Spinal cord (tissue), 10 donors: ENCODE results near the gene BRME1. TPM values are rescaled to one million over a fixed set of nuclear protein-coding genes. Genes with fewer than 3 reads are reported as not detected.
A peak's percentile ranks its signal among the peaks of the same experiment; 100 is the strongest.

Source experiments
- DNase-seq, 6 donors: peaks; one replicate each; pipeline versions ENCODE4 v3.0.0 to v3.0.0-alpha.2; 2013 to 2015; ENCODE audit warnings: low spot score in 6 of 6, low read depth in 4 of 6
- H3K27ac ChIP-seq: one replicate; pipeline ENCODE4 v1.5.1; 2013; ENCODE audit warnings: low read depth, low read length, control low read depth
- H3K27me3 ChIP-seq: one replicate; pipeline ENCODE4 v1.6.1; 2013; ENCODE audit warnings: low read length; ENCODE audit not compliant: control insufficient read depth, insufficient read depth
- H3K36me3 ChIP-seq: one replicate; pipeline ENCODE4 v1.6.1; 2013; ENCODE audit warnings: low read length; ENCODE audit not compliant: control insufficient read depth, insufficient read depth
- H3K4me1 ChIP-seq: one replicate; pipeline ENCODE4 v1.6.1; 2013; ENCODE audit warnings: low read length; ENCODE audit not compliant: control insufficient read depth, insufficient read depth
- H3K4me3 ChIP-seq: one replicate; pipeline ENCODE4 v1.5.1; 2013; ENCODE audit warnings: low read depth, low read length, control low read depth
- H3K9me3 ChIP-seq: one replicate; pipeline ENCODE4 v1.6.1; 2013; ENCODE audit warnings: low read length; ENCODE audit not compliant: control insufficient read depth, insufficient read depth
- WGBS: methylation state at CpG from one replicate; pipeline ENCODE4 v1.1.5; 2013; ENCODE audit warnings: missing lambda C conversion rate; ENCODE audit not compliant: insufficient coverage; 5-methylcytosine and 5-hydroxymethylcytosine counted together
- polyA plus RNA-seq, 2 donors: library from polyadenylated mRNA; unstranded; fragments of 120-200 nt; gene quantifications; one replicate each; pipeline ENCODE4 v1.2.1, GENCODE V29; 2013; ENCODE audit not compliant: insufficient read length in 2 of 2
- total RNA-seq, 2 donors: library from RNA; depleted of rRNA in 1 of 2; stranded (reverse); fragments of 120-200 nt in 1 of 2; fragments of >200 nt in 1 of 2; gene quantifications; one replicate each; pipeline versions ENCODE4 v1.2.3 to v1.2.4, GENCODE V29; 2013 to 2014
- donor health status: healthy.

The BRME1 gene
- total and polyA plus RNA-seq, 4 donors, result 3.3 to 15.5 (median 11.0) TPM

DNA sequence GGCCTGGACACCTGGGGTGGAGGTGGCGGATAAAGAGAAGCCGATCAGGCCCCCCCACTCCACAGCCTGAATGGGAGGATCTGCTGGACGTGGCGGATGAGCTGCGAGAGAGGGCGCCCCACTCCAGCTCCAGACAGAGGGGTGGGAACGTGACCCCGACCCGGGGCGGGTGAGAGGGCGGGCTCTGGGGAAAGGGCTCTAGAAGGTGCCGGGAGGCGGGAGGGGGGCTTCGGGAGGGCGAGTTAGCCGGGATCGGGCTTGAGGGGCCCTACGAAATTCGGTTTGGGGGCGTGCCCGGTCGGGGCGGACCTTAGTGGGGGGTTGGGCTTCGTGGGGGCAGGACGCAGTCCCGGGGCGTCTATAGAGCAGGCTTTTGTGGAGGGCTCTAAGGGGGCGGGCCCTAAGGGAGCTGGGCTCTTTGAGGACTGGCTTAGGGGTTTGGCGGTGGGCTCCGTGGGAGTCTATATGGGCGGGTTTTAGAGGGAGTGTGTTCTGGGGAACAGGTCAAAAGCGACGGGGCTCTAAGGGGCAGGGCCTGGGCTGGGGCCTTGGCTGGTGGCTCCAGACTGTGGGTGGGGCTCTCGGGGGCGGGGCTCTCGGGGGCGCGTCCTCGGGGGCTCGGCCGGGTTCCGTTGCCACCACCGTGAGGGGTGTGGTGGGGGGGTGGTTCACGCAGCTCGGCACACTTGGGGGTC lies 33.1 kb downstream of the BRME1 start:
- DNase-seq, result peak in 1 of 6 donors; percentile 60
- Histone ChIP-seq H3K27me3 (no peaks in the 10 kb centered on the region), H3K9me3 (no peaks in the 10 kb centered on the region), H3K36me3 (peaks cover 58% of the 10 kb centered on the region), H3K4me1 (peaks cover 31% of the 10 kb centered on the region), H3K27ac (no peak overlapping the region), H3K4me3 (peak overlapping the region; percentile 37)
- WGBS, result 8% methylated on average over 39 of the region's 45 CpGs

DNA sequence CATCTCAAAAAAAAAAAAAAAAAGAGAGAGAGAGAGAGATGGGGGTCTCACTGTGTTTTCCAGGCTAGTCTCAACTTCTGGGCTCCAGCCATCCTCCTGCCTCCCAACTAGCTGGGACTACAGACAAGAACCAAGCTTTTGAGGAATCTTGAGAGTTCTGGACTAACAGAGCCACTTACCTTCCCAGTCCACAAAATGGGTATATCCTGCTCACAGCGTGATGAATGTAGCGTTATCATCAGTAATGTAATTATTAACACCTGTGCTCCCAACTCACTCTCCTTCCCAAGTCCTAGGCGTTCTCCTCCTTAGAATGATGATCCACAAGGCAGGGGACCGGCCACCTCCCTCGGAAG lies 33.6 kb downstream of the BRME1 start:
- Histone ChIP-seq H3K4me1 (peaks cover 33% of the 10 kb centered on the region), H3K9me3 (no peaks in the 10 kb centered on the region), H3K36me3 (peaks cover 56% of the 10 kb centered on the region), H3K27ac (no peak overlapping the region), H3K4me3 (peak overlapping the region; percentile 37), H3K27me3 (no peaks in the 10 kb centered on the region)
- 33% methylated on average over 3 of the region's 5 CpGs for WGBS
- no peak for DNase-seq

DNA sequence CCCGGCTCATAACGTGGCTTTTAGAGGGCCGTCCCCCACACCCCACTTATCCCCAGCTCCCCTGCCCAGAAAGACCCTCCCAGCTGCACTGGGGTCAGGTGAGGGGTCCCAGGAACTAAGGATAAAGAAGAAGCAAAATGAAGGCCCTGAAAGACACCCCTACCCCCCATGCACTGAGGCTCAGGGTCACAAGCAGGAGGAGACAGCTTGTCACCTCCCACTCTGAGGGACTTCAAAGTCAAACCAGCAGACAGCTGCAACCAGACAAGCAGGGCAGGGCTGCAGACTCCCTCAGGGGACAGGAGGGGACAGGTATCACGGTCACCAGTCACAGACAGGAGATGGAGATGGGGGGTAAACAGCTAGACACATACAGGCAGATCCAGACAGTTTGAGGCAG lies 35.0 kb downstream of the BRME1 start:
- 33% methylated on average over 1 of the region's 4 CpGs for WGBS

GRCh38 chr19:13869281-13869680 lies 36.6 kb downstream of the BRME1 start:
- no peak for DNase-seq
- H3K27ac ChIP-seq, result no peak overlapping the region
- peaks cover 46% of the 10 kb centered on the region for H3K4me1 ChIP-seq
- no peak overlapping the region for H3K4me3 ChIP-seq
- H3K36me3 ChIP-seq, result peaks cover 39% of the 10 kb centered on the region
- H3K27me3 ChIP-seq, result no peaks in the 10 kb centered on the region
- H3K9me3 ChIP-seq, result no peaks in the 10 kb centered on the region
- 61% methylated on average over 13 of the region's 13 CpGs for WGBS

More for the DNA sequence above, 35.0 kb downstream of the BRME1 start:
- Histone ChIP-seq H3K4me3 (no peak overlapping the region), H3K36me3 (peaks cover 47% of the 10 kb centered on the region), H3K27me3 (no peaks in the 10 kb centered on the region), H3K9me3 (no peaks in the 10 kb centered on the region), H3K4me1 (peaks cover 40% of the 10 kb centered on the region), H3K27ac (no peak overlapping the region)
- DNase-seq, result no peak

DNA sequence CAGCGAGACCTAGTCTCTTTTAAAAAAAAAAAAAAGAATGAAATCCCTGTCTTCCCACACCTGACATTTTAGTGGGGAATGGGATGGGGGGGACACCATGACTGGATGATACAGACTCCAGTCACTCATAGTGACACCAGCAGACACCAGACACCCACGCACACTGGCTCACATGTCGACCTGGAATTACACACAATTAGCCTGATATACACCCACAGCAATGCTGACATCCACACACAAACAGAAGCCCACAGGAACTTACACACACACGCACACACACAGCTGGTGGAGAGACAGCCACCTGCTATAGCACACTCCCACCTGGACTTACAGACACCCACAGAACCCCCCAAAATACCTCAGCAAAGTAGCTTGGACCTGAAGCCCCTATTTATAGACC lies 37.3 kb downstream of the BRME1 start:
- no peak overlapping the region for H3K27ac ChIP-seq
- H3K4me3 ChIP-seq, result no peak overlapping the region
- peaks cover 35% of the 10 kb centered on the region for H3K36me3 ChIP-seq
- 88% methylated on average over 3 of the region's 4 CpGs for WGBS
- H3K4me1 ChIP-seq, result peaks cover 47% of the 10 kb centered on the region
- no peaks in the 10 kb centered on the region for H3K9me3 ChIP-seq
- H3K27me3 ChIP-seq, result no peaks in the 10 kb centered on the region
- no peak for DNase-seq

- no peak for DNase-seq
- Histone ChIP-seq H3K4me3 (peak overlapping the region; percentile 57), H3K4me1 (peaks cover 48% of the 10 kb centered on the region), H3K27me3 (no peaks in the 10 kb centered on the region), H3K9me3 (no peaks in the 10 kb centered on the region), H3K27ac (peak overlapping the region; percentile 25), H3K36me3 (peaks cover 26% of the 10 kb centered on the region)
- WGBS, result 46% methylated on average over 14 of the region's 15 CpGs
Measured at GRCh38 chr19:13866463-13867046, 39.4 kb downstream of the BRME1 start.

DNA sequence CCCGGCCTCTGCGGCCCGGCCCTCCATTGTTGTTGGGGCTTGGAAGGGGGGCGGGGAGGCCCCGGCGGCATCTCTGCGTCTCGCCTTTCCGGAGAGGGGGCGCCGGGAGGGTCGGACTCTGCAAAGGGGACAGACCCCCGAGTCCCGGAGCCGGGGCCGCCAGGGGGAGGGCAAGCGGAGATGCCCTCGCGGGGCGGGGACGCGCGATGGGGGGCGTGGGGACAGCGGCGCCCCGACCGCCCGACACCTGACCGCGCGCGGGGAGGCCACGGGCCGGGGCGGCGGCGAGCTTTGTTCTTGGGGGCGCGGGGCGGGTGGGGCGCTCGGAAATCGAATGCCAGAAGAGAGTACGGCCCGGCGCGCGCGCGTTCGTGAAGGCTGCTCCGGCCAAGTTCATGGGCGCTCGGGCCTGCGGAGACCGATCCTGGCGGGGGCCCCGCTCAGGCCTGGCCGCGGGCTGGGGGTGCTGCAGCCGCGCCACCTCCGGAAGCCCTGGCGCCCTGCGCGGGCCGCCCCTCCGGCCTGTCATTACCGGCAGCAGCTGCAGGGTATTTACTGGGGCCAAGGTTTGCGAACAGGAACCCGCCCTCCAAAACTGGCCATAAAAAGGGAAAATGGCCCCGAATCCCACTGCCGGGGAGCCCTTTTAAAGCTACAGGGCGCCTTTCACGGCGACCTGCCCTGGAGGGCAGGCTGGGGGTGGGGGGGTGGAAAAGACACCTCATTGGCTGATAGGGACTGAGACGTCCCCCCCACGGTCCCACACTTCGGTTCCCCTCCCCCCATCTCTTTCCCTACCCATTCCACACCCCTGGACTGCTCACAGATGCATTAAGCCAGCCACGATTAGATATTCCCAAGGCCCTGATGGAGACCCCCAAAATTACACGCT lies 40.1 kb downstream of the BRME1 start:
- under 1% methylated on average over 81 of the region's 82 CpGs for WGBS
- H3K4me3 ChIP-seq, result peak overlapping the region; percentile 57
- no peaks in the 10 kb centered on the region for H3K27me3 ChIP-seq
- H3K4me1 ChIP-seq, result peaks cover 52% of the 10 kb centered on the region
- peak overlapping the region; percentile 25 for H3K27ac ChIP-seq
- peaks cover 20% of the 10 kb centered on the region for H3K36me3 ChIP-seq
- peak in 2 of 6 donors; percentile 66 to 88 for DNase-seq
- H3K9me3 ChIP-seq, result no peaks in the 10 kb centered on the region

- 1% methylated on average over 78 of the region's 113 CpGs for WGBS
- peak overlapping the region; percentile 57 for H3K4me3 ChIP-seq
- H3K27ac ChIP-seq, result no peak overlapping the region
- peaks cover 14% of the 10 kb centered on the region for H3K36me3 ChIP-seq
- peaks cover 52% of the 10 kb centered on the region for H3K4me1 ChIP-seq
- peak in 2 of 6 donors; percentile 74 to 81 for DNase-seq
- H3K9me3 ChIP-seq, result no peaks in the 10 kb centered on the region
- H3K27me3 ChIP-seq, result no peaks in the 10 kb centered on the region
Measured at GRCh38 chr19:13864667-13865570, 41.0 kb downstream of the BRME1 start.
